HFFc6 (cell line): ENCODE data around the gene FCRL4. TPM values are rescaled to one million over a fixed set of nuclear protein-coding genes. Genes with fewer than 3 reads are reported as not detected.

ENCODE experiments used
- DNase-seq: peaks from one replicate; pipeline ENCODE4 v3.0.0-alpha.2; 2018
- H3K27ac Mint-ChIP-seq: 2 replicates; pipeline ENCODE4 v1.8.0; 2020; ENCODE audit warnings: mild to moderate bottlenecking, mixed read lengths
- H3K27me3 Mint-ChIP-seq: 2 replicates; pipeline ENCODE4 v1.8.0; 2021; ENCODE audit warnings: mild to moderate bottlenecking, moderate library complexity, mixed read lengths; ENCODE audit not compliant: insufficient read depth
- H3K36me3 Mint-ChIP-seq: 2 replicates; pipeline ENCODE4 v1.8.0; 2021; ENCODE audit warnings: low read depth, mixed read lengths
- H3K4me1 Mint-ChIP-seq: 2 replicates; pipeline ENCODE4 v1.8.0; 2020; ENCODE audit warnings: low read depth, mixed read lengths
- H3K4me3 Mint-ChIP-seq: 2 replicates; pipeline ENCODE4 v1.8.0; 2020; ENCODE audit warnings: mild to moderate bottlenecking, moderate library complexity, mixed read lengths
- H3K9me3 Mint-ChIP-seq: 2 replicates; pipeline ENCODE4 v1.8.0; 2020; ENCODE audit warnings: mild to moderate bottlenecking, mixed read lengths
- CTCF ChIP-seq: fragments of 200-600 bp; sonication (generic); IDR thresholded peaks from 2 replicates; pipeline ENCODE4 v1.5.0; 2021; ENCODE audit warnings: antibody characterized with exemption, mild to moderate bottlenecking
- total RNA-seq, 6 experiments: library from RNA; stranded (reverse); fragmentation: NEBNext Ultra II Directional; extraction: Animal tissue kit (Norgen Biotek cat#: 25700); gene quantifications; 2 replicates in 1 of 6; 3 replicates in 5 of 6; pipeline ENCODE4 v1.2.3, GENCODE V29; 2021

The FCRL4 gene
- total RNA-seq, 6 experiments from 2014 or later = not detected

GRCh38 chr1:157575744-157576143, 22.1 kb downstream of the FCRL4 start:
- H3K27ac Mint-ChIP-seq = no peak overlapping the region
- no peak overlapping the region for H3K4me3 Mint-ChIP-seq
- no peaks in the 10 kb centered on the region for H3K9me3 Mint-ChIP-seq
- no peak for DNase-seq
- no peaks in the 10 kb centered on the region for H3K36me3 Mint-ChIP-seq
- peaks cover 2% of the 10 kb centered on the region; the same call in 1 of the 2 replicates for H3K27me3 Mint-ChIP-seq
- TF ChIP-seq CTCF = no peak
- H3K4me1 Mint-ChIP-seq = no peaks in the 10 kb centered on the region

DNA sequence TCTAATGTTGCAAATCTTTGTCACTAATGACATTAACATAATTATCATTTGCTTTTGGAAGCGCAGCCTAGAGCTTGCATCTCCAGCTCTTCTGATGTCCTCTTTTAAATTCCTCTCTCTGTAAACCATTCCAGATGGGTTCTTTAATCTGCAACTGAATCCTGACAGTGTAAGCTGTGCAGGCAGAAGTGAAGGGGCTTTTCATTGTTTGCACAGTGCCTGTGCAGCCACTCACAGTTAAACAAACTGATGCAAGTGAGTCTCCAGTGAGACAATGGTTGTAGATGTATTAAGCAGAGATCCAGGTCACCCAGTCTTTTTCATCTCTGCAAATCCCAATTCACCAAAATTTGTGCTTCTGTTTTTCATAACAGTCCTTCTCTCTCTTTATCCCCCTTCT, 23.0 kb downstream of the FCRL4 start:
- Mint-ChIP-seq H3K36me3 (no peaks in the 10 kb centered on the region), H3K4me3 (no peak overlapping the region), H3K4me1 (no peaks in the 10 kb centered on the region), H3K27me3 (peaks cover 2% of the 10 kb centered on the region; the same call in 1 of the 2 replicates), H3K9me3 (no peaks in the 10 kb centered on the region), H3K27ac (no peak overlapping the region)
- no peak for DNase-seq
- no peak for TF ChIP-seq CTCF

DNA sequence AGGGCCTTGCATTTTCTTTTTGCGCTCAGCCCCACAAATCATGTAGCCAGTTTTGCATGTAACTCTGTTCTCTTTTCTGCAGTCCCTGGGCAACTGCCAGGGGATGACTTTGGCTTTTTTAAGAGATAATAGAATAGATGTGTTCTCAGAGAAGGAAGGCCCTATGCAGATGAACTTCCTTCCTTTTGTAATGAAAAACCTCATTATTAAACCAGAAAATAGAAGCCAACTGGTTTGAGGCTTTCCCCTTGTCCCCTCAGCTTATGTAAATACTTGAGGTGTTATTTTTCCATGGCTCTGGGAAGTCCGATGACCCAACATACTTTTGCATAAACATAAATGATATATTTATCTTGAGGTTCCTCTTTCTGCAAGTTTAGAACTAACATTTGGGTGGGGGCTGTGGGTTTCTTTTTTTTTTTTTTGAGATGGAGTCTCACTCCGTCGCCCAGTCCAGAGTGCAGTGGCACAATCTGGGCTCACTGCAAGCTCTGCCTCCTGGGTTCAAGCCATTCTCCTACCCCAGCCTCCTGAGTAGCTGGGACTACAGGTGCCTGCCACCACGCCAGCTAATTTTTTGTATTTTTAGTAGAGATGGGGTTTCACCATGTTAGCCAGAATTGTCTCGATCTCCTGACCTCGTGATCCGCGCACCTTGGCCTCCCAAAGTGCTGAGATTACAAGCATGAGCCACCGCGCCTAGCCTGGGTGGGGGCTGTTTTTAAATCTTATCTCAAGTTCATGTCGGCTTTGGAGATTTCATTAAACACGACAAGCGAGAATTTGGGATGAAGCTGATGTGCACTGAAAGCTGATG, 31.2 kb downstream of the FCRL4 start:
- DNase-seq = no peak
- Mint-ChIP-seq H3K27me3 (peaks cover 2% of the 10 kb centered on the region; the same call in 1 of the 2 replicates), H3K36me3 (no peaks in the 10 kb centered on the region), H3K4me1 (no peaks in the 10 kb centered on the region), H3K9me3 (no peaks in the 10 kb centered on the region), H3K4me3 (no peak overlapping the region), H3K27ac (no peak overlapping the region)
- TF ChIP-seq CTCF = no peak

GRCh38 chr1:157562515-157562914, 35.4 kb downstream of the FCRL4 start:
- Mint-ChIP-seq H3K4me3 (no peak overlapping the region), H3K36me3 (no peaks in the 10 kb centered on the region), H3K27ac (no peak overlapping the region), H3K27me3 (no peaks in the 10 kb centered on the region), H3K9me3 (peaks cover 2% of the 10 kb centered on the region; the same call in 1 of the 2 replicates), H3K4me1 (no peaks in the 10 kb centered on the region)
- TF ChIP-seq CTCF = no peak
- DNase-seq = no peak

- TF ChIP-seq CTCF = no peak
- H3K27me3 Mint-ChIP-seq = no peaks in the 10 kb centered on the region
Measured at GRCh38 chr1:157558119-157558518, 39.8 kb downstream of the FCRL4 start.

More at GRCh38 chr1:157558119-157558518, 39.8 kb downstream of the FCRL4 start:
- H3K27ac Mint-ChIP-seq = no peak overlapping the region
- H3K9me3 Mint-ChIP-seq = peaks cover 3% of the 10 kb centered on the region; the same call in 1 of the 2 replicates
- DNase-seq = no peak
- H3K4me3 Mint-ChIP-seq = no peak overlapping the region
- H3K4me1 Mint-ChIP-seq = no peaks in the 10 kb centered on the region
- no peaks in the 10 kb centered on the region for H3K36me3 Mint-ChIP-seq
